RCC 7860 (cell line): Measurements from ENCODE around the gene IMPDH2.

ENCODE experiments used
- DNase-seq: peaks from one replicate; pipeline ENCODE4 v3.0.0-alpha.2; 2015; ENCODE audit warnings: low spot score
- FAIRE-seq: peaks from 2 replicates; lab custom pipeline; 2012; peaks lifted over from hg19 to GRCh38; lab: Jason Lieb, UNC

Gene IMPDH2

DNA sequence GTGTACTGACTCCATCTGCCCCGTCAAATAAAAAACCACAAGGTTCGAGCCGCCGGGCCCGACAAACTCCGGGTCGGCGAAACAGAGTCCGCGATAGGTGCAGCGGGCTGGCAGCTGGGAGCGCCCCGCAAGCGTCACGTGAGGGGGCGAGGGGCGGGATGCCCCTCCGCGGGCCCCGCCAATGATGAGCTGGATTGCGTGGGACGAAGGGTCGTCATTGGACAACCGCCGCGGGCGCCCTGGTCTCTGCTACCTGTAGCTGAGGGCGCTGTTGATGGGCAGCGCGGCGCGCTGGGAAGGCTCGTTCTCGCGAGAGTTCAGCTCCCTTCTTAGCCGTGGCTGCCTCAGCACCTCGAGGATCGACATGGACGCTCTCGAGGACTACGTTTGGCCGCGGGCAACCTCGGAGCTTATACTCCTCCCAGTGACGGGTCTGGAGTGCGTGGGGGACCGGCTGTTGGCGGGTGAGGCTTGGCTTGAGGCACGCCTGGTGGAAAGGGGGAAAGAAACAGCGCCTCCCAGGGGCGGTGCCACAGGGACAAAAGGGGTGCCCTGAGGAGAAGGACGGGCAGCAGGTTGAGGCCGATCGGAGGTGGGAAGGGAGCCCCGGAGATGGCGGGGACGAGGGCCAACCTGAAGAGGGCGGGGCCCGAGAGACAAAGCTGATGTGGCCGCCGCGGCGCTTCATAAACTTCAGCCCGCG lies 22.0 kb downstream of the IMPDH2 start, which contains the start of gene WDR6:
Gene WDR6 (plus strand): TSS at position 324 of the 703 bp plus-strand sequence. CDS start 41 bp downstream, at position 365.
- DNase-seq (peak; percentile 94), FAIRE-seq (peak; percentile 65)

DNA sequence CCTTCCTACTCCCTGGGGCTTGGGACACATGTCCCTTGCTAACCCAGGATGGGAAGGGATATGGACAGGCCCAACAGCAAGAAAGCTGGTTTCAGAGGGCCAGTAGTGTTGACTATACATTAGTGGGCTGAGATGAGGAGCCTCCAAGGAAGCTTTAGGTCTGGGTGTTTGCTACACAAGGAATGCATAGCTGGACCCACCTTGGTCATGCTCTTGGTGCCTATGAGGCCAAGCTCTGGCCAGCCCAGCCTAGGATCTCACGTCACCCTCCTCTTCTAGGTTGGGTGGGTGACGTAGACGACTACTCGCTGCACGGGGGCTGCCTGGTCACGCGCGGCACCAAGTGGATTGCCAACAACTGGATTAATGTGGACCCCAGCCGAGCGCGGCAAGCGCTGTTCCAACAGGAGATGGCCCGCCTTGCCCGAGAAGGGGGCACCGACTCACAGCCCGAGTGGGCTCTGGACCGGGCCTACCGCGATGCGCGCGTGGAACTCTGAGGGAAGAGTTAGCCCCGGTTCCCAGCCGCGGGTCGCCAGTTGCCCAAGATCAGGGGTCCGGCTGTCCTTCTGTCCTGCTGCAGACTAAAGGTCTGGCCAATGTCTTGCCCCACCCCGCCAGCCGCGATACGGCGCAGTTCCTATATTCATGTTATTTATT lies 22.7 kb downstream of the IMPDH2 start:
- DNase-seq (no peak), FAIRE-seq (no peak)

DNA sequence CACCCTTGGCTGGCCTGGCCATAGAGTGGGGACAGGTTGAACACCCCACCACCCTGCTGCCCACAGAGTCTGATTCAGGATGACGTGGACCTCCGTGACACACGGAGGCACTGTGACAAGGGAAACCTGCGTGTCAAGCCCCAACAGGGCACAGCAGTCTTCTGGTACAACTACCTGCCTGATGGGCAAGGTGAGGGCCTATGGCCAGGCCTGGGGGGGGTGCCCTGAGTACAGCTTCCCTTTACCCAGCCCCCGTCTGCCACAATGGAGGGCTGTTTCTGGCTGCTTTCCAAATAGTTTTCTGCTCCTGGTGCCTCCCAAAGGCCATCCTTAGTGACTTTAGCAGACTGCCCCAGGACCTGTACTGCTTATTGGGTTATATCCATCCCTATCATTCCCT lies 23.2 kb downstream of the IMPDH2 start:
- no peak for FAIRE-seq
- no peak for DNase-seq

DNA sequence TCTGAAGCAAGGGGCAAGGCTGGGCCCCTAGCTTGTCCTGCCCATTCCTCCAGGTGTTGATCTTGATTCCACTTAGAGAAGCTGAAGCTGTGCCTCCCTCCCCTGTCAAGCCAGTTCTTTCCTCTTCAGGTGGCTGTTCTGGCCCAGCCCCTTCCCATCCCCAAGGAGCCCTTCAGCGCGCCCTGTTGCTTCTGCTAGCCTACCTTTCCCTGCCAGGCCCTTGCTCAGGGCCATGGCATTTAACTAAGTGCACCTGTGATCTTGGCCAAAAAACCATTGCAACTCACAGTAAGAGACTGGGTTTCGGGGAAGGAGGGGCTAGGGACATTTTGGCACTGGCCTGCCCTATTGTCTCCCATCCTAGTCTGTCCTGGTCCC lies 23.9 kb downstream of the IMPDH2 start:
- DNase-seq, result no peak
- no peak for FAIRE-seq

DNA sequence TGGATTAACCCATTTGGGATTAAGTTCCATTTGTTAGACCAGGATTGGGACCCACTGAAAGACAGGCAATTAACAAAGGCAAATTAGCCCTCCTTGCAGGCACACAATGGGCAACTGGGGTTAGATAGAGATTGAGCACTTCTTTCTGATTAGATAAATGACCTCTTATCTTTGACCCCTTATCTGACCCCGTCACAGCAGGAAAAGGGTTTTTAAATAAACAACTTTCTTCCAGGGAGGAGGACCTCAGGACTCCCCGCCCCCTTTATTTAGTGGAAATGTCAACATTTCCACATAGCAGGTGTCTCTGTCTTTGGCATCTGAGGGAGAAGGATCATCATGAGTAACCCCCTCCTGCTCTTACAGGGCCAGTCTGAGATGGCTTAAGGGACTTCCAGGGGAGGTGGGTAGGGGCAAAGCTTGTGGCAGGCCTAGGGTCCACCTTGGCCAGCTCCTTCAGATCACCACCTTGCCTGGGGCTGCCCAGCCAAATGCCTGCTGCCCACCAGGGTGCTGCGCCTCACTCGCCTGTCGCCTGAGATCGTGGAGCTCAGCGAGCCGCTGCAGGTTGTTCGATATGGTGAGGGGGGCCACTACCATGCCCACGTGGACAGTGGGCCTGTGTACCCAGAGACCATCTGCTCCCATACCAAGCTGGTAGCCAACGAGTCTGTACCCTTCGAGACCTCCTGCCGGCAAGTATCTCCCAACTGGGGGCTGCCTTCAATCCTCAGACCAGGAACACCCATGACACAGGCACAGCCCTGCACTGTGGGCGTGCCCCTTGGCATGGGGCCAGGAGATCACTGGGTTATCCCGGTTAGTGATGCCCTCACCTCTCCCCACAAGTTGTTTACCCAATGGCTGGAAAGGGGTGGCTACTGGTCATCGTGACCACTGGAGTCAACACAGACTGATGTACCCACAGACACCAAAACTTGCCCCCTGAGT lies 24.6 kb downstream of the IMPDH2 start:
- no peak for FAIRE-seq

DNA sequence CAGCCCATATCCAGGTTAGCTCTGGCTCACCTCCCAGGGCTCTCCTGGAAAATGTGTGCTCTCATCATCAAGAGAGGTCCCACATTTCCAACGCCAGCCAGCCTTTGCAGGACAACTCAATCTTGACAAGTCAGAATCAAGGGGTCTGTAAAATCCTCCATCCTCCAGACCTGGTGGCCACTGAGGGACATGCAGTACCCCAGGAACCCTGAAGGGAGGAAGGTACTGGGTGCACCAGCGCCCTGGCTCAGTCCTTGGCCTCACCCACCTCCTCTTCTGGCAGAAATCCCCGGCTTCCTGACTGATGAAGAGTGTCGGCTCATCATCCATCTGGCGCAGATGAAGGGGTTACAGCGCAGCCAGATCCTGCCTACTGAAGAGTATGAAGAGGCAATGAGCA lies 28.0 kb downstream of the IMPDH2 start:
- DNase-seq, result no peak
- no peak for FAIRE-seq

More for the DNA sequence above, 24.6 kb downstream of the IMPDH2 start:
- no peak for DNase-seq

DNA sequence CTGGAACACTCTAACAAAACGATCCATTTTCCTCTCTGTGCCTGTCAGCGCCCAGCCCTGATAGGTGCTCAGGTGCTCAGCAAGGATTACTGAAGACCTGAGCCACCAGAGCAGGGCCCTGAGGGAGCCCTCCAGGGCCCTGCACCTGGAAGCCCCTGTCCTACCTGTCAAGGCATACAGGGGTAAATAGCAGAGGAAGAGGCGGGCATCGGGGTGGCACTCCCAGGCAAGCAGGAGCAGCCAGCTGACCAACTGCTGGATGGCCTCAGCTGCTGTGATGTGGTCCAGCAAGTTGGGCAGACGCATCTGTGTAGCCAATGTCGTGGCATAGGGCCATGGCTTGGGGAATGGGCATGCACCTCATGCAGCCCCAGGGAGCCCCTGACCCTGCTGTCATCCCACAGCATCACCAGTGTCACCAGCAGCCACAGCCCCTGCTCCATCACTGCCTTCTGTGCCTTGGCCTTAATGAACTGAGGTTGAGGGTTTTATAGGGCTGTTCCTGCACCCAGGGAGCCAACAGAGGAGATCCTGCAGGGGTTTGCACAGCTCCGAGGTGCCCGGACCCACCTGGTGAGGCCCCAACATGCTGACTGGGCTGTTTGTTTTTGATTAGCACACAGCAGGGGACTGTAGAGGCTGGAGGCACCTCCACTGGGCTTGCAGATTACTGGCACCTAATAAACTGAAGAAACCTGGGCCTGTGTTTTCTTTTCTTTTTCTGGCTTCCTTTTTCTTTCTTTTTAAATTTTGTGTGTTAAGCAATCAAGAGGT lies 29.9 kb downstream of the IMPDH2 start:
- DNase-seq (no peak), FAIRE-seq (no peak)

DNA sequence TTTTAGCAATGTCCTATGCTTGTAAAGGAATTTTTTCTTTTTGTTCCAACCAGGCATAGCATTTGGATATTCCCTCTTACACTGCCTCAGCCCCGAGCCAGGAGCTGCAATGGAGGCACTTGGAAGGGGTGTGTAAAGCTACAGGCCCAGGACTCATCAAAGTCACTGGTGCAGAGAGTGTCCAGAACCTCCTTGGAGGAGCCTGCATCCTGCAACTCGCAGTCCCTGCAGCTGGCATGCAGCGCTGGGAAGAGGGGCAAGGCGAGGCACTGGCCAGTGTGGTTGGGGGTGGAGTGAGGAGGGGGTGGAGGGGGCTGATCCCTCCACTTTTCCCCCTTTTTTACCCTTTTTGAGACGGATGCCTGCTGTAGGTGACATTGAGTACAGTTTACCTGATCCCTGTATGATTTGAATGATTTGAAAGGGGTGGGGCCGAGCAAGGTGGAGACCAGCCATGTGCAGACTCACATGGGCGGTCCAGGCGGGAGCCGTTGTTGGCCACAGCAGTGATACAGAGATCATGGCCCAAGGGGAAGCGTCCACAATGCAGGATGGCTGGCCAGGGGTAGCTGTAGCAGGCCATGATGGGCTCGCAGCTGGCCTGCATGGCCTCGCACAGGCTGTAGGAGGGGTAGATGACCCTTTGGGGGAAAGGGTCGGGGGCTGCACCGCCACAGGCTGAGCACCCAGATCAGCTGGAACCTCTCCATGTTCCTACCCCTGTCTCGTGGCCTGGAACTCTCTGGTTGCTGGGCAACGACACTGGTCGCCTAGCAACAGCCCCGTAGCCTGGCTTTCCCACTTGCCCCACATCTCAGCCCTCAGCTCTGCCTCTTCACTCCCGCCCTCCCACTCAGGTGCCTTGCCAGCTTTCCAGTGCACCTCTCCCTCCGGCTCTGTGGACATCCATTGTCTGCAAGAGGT lies 31.2 kb downstream of the IMPDH2 start:
- no peak for FAIRE-seq
- no peak for DNase-seq

DNA sequence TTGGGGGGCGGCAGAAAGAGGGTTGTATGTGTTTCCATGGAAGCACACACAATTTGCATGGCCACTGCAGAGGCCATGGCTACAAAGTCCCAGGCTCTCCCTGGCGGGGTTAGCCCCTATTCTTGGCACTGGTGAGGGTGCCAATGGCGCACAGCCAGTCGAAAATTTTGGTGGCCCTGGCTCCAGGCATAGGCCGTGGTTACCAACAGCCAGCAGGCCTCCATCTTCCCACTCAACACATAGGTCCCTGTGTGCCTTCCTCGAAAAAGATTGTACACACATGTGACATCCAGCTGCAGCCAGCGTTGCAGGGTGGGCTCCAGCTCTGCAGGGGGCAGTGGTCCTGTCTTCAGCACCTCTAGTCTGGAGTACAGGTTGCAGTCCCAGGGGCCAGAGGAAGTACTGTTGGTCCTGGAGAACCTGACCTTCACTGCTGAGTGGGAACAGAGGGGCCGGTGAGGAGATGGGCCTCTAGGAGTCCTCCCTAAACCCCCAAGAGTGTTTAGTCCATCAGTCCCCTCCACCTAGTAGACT lies 32.0 kb downstream of the IMPDH2 start:
- DNase-seq (no peak), FAIRE-seq (no peak)

DNA sequence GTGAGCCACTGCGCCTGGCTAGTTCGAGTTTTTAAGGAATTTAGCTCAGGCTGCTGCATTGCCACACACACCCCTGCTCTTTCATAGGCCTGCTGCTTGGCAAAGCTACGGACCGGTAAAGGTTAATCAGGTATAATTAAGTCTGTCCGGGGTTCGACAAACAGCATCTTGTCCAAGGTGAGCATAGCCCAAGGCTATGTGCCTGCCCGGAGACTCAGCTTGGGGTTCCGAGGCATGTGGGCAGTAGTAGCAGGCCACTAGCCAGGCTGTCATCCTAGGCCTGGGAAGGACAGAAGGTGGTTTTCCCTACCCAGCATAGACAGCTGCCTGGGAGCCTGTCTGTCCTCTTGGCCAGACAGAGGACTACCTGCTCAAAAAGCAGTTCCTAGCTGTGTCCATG lies 32.6 kb downstream of the IMPDH2 start:
- FAIRE-seq (no peak), DNase-seq (no peak)

DNA sequence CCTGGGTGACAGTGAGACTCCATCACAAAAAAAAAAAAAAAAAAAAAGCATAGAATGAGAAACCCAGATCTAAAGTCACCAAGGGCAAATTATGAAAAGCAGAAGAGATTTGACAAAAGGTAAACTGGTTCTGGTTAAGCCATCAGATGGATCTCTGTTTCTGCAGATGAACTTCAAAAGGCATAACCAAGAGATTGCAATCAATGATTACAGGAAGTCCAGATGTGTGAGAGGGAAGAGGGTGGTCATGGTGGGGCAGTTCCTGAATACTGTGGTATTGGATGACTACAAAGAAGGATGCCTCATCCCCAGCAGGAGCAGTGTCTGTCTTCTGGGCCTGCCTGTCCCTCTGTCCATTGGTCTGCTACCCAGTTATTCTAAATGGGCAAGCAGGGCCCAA lies 35.4 kb downstream of the IMPDH2 start:
- FAIRE-seq (no peak), DNase-seq (no peak)

DNA sequence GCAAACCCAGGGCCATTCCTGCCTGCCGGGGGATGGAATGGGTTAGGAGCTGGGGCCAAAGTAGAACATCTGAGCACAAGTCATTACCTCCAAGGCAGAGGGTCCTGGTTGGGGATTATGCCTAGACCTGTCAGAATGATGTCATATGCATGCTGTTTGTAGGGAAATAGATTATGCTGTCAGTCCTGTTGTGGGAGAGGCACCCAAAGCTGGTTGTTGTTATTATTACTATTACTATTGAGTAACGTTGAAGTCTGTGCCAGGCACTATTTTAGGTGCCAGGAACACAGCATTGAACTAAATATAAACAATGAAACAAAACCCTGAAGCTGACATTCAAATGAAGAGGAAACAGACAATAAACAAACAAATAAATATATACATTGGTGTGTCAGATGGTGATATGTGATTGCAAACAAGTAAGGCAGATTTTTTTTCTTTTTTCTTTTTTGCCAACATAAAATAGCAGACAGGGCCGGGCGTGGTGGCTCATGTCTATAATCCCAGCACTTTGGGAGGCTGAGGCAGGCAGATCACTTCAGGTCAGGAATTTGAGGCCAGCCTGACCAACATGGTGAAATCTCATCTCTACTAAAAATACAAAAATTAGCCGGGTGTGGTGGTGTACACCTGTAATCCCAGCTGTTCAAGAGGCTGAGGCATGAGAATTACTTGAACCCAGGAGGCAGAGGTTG lies 37.2 kb downstream of the IMPDH2 start:
- FAIRE-seq (no peak), DNase-seq (no peak)

DNA sequence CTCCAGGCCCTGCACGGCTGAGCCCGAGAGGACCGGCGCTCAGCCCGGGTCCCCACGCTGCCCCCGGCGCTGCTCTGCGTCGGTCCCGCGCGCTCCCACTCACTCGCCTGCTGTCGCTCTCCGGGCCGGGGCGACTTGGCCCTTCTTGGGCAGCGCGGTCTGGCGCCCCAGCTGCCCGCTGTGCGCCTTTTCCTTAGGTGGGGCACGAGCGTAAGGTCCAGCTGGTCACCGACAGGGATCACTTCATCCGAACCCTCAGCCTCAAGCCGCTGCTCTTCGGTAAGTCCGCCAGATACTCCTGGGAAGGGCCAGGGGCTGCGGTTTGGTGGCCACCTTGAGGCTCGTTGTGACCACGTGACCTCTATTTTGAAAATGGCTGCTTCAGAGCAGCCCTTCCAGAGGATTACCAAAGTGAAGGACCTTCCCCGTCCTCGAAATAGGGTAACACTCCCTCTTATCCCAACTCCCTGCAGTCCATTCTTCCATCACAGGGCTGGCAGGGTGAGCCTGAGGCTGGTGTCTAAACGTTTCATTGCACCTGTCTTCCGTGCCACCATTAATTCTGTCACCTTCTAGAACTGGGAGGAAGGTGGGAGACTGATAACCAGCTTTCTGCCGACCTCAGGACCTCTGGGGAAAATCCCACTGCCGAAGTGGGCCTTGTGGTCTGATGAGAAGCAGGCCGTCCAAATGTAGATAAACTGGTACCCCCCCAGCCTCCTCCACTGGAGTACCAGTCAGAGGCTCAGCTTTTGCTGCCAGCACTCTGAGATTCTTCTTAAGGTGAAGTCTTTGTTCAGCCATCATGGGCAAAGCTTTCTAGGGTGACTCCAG lies 38.3 kb downstream of the IMPDH2 start:
- no peak for FAIRE-seq
- no peak for DNase-seq

DNA sequence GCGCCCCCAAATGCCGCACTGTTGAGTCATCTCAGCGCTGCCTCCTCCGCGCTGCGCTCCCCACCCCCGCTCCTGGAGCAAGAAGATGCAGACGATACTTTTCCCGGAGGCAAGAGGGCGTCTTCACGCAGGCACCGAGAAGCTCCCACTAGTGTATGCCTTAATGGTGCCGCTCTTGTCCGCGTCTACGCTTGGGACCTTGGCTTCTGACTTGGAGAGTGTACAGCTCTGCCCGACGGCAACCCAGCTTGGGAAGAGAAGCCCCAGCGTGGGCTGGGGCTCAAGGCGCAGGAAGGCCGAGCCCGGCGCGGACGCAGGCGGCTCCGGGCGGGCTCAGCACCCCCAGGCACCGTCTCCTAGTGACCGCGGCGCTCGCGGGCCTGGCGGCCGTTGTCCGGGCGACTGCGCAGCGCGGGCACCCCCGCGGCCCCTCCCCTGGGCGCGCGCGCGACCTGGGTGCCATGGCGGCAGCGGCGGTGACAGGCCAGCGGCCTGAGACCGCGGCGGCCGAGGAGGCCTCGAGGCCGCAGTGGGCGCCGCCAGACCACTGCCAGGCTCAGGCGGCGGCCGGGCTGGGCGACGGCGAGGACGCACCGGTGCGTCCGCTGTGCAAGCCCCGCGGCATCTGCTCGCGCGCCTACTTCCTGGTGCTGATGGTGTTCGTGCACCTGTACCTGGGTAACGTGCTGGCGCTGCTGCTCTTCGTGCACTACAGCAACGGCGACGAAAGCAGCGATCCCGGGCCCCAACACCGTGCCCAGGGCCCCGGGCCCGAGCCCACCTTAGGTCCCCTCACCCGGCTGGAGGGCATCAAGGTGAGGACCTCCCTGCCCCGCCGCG lies 39.2 kb downstream of the IMPDH2 start, which contains the start of gene P4HTM:
Gene P4HTM (plus strand): TSS at position 446 of the 840 bp plus-strand sequence. CDS start 16 bp downstream, at position 462.
- FAIRE-seq (peak; percentile 47), DNase-seq (peak; percentile 85)

DNA sequence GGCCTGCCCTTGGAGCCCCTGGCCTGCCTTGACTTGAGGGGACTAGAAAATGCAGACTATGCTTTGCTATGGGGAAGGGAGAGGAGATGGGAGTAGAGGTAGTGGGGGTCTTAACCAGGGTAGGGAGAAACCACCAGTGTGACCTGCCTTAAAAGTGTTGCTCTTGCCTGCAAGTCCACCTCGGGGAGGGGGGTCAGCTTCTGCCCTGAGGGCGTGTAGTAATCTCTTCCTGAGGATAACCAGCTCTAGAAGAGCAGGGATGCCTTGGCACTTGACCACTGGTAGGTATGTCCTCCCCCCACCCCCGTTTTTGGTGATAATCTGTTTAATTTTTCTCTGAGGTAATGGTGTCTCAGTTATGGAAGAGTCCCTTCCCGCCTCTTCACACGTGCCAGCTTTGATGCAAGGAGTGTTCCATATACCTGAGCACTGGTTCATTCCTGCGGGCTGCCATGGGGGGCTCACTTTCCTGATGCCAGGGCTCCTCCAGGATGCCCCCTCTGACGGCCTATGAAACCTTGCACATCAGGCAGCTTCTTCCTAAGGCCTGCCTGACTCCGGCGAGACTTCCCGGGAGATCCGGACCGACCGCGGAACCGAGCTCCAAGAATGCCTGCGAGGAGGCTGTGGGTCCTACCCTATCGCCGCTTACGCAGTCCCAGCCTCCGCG lies 39.9 kb downstream of the IMPDH2 start:
- DNase-seq (no peak), FAIRE-seq (no peak)

DNA sequence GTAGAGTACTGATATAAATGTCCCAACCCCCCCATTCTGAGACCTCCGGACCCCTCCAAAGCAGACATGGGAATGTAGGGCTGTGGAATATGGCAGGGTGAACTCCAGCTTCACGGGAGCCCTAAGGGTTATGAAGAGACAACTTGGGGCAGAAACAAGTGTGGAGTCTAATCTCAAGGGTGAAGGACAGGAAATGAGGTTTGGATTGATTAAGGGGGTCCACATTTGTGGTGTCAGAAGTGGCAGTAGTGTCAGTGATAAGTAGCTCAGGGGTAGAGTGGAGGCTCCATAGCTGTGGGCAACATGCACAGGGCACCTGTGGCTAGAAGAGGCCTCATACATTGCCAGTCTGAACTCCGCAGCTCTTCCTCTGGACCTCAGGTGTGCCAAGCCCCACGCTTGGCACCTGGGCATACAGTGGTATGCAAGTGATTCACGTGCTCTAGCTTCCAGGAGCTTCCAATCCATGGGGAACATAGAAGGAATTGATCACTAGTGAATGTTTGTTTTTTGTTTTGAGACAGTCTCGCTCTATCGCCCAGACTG lies 43.3 kb downstream of the IMPDH2 start:
- no peak for DNase-seq
- FAIRE-seq, result no peak
